A549 (cell line): Measurements from ENCODE around the gene IDI1. TPM values are rescaled to one million over a fixed set of nuclear protein-coding genes. Genes with fewer than 3 reads are reported as not detected.

Experiments used
- ATAC-seq, 2 experiments: fragments of 200-7000 bp in 1 of 2; fragments of >200 bp in 1 of 2; cut with Nextera tagmentation in 1 of 2; cut with Tn5 transposase in 1 of 2; 3 replicates each; pipeline versions ENCODE4 v1.8.0 to v1.9.1; 2018 to 2020; ENCODE audit warnings: mild to moderate bottlenecking in 1 of 2, moderate library complexity in 1 of 2
- CTCF ChIA-PET: fragments of 300-600 bp; sonication (Branson Sonifier 250); formaldehyde crosslinking; extraction: SDS; loops from one replicate; lab custom pipeline; 2021; ENCODE audit warnings: antibody characterized with exemption, inconsistent platforms; lab: Yijun Ruan, JAX
- POLR2A ChIA-PET: fragments of 350-600 bp; formaldehyde crosslinking; extraction: SDS; loops from one replicate; lab custom pipeline; 2021; ENCODE audit warnings: antibody characterized with exemption, inconsistent platforms; lab: Yijun Ruan, JAX
- DNase-seq, 2 experiments: peaks; one replicate each; pipeline versions ENCODE4 v3.0.0 to v3.0.0-alpha.2; 2011 to 2016; ENCODE audit warnings: low read depth in 1 of 2, low spot score in 1 of 2
- FAIRE-seq: peaks from 2 replicates; lab custom pipeline; 2011; peaks lifted over from hg19 to GRCh38; lab: Jason Lieb, UNC
- H3K27ac ChIP-seq, 2 experiments: fragments of >200 bp; sonication (Bioruptor Twin); formaldehyde crosslinking; 3 replicates each; pipeline ENCODE4 v1.5.1; 2016 to 2017
- H3K4me1 ChIP-seq: fragments of >200 bp; sonication (Bioruptor Twin); formaldehyde crosslinking; 3 replicates; pipeline ENCODE4 v1.6.1; 2016
- H3K4me2 ChIP-seq: fragments of >200 bp; sonication (Bioruptor Twin); formaldehyde crosslinking; 3 replicates; pipeline ENCODE4 v1.6.1; 2016
- H3K4me3 ChIP-seq: fragments of >200 bp; sonication (Bioruptor Twin); formaldehyde crosslinking; 3 replicates; pipeline ENCODE4 v1.5.1; 2016
- H3K9me3 ChIP-seq: fragments of >200 bp; sonication (Bioruptor Twin); formaldehyde crosslinking; 3 replicates; pipeline ENCODE4 v1.6.1; 2016
- ATOH8 ChIP-seq: fragments of 250-450 bp; sonication (Bioruptor Pico); IDR thresholded peaks from 2 replicates; pipeline ENCODE4 v1.5.0; 2020; ENCODE audit warnings: low read depth, mild to moderate bottlenecking, moderate library complexity
- BHLHE40 ChIP-seq: IDR thresholded peaks from 2 replicates; pipeline ENCODE4 v1.6.1; 2012; ENCODE audit warnings: low read depth, low read length, inconsistent platforms
- CBX2 ChIP-seq: fragments of 200-600 bp; sonication (generic); IDR thresholded peaks from 2 replicates; pipeline ENCODE4 v1.6.1; 2016; ENCODE audit warnings: low read depth, mild to moderate bottlenecking, borderline replicate concordance
- CBX8 ChIP-seq: fragments of 200-600 bp; sonication (generic); IDR thresholded peaks from 2 replicates; pipeline ENCODE4 v1.6.1; 2016
- CHD2 ChIP-seq: fragments of 150-350 bp; IDR thresholded peaks from 2 replicates; pipeline ENCODE4 v1.6.1; 2014; ENCODE audit warnings: low read length; ENCODE audit not compliant: partially characterized antibody
- CHD4 ChIP-seq: fragments of 200-600 bp; sonication (generic); IDR thresholded peaks from 2 replicates; pipeline ENCODE4 v1.6.1; 2016; ENCODE audit warnings: antibody characterized with exemption, mild to moderate bottlenecking, borderline replicate concordance
- CTCF ChIP-seq: fragments of >200 bp; sonication (Bioruptor Twin); formaldehyde crosslinking; IDR thresholded peaks from 3 replicates; pipeline ENCODE4 v1.5.1; 2016
- EHF ChIP-seq: fragments of 250-450 bp; sonication (Bioruptor Pico); IDR thresholded peaks from 2 replicates; pipeline ENCODE4 v1.5.0; 2020; ENCODE audit warnings: mild to moderate bottlenecking
- EHMT2 ChIP-seq: fragments of 200-600 bp; sonication (generic); IDR thresholded peaks from 2 replicates; pipeline ENCODE4 v1.6.1; 2016; ENCODE audit warnings: antibody characterized with exemption, low read depth, mild to moderate bottlenecking, moderate library complexity
- EP300 ChIP-seq, 2 experiments: fragments of >200 bp; sonication (Bioruptor Twin); formaldehyde crosslinking; IDR thresholded peaks; 2 replicates in 1 of 2; 3 replicates in 1 of 2; pipeline ENCODE4 v1.6.1; 2016 to 2017
- FOSB ChIP-seq: fragments of 250-450 bp; sonication (Bioruptor Pico); IDR thresholded peaks from 2 replicates; pipeline ENCODE4 v1.5.0; 2020; ENCODE audit warnings: mild to moderate bottlenecking, moderate library complexity
- FOXS1 ChIP-seq: fragments of 250-450 bp; sonication (Bioruptor Pico); IDR thresholded peaks from 2 replicates; pipeline ENCODE4 v1.5.0; 2020; ENCODE audit warnings: mild to moderate bottlenecking, moderate library complexity
- HDAC2 ChIP-seq: fragments of 200-600 bp; sonication (generic); IDR thresholded peaks from 2 replicates; pipeline ENCODE4 v1.6.1; 2016
- HOXB5 ChIP-seq: fragments of 250-450 bp; sonication (Bioruptor Pico); IDR thresholded peaks from 2 replicates; pipeline ENCODE4 v1.5.0; 2020; ENCODE audit warnings: mild to moderate bottlenecking, moderate library complexity
- JUNB ChIP-seq: fragments of >200 bp; sonication (Bioruptor Twin); formaldehyde crosslinking; IDR thresholded peaks from 2 replicates; pipeline ENCODE4 v1.6.1; 2016
- MAFK ChIP-seq: fragments of 450-650 bp; IDR thresholded peaks from 2 replicates; pipeline ENCODE4 v1.6.1; 2014; ENCODE audit not compliant: partially characterized antibody
- MYC ChIP-seq: IDR thresholded peaks from 2 replicates; pipeline ENCODE4 v1.6.1; 2012; ENCODE audit warnings: mild to moderate bottlenecking, inconsistent platforms, low read length, improper control_type of control experiment, borderline replicate concordance
- NPAS2 ChIP-seq: fragments of 250-450 bp; sonication (Bioruptor Pico); IDR thresholded peaks from 2 replicates; pipeline ENCODE4 v1.8.0; 2022; ENCODE audit warnings: mild to moderate bottlenecking, moderate library complexity, borderline replicate concordance
- REST ChIP-seq: fragments of 200-600 bp; sonication (generic); IDR thresholded peaks from 2 replicates; pipeline ENCODE4 v1.6.1; 2016; ENCODE audit warnings: antibody characterized with exemption, mild to moderate bottlenecking, moderate library complexity
- SMC3 ChIP-seq: fragments of >200 bp; sonication (Bioruptor Twin); formaldehyde crosslinking; IDR thresholded peaks from 3 replicates; pipeline ENCODE4 v1.6.1; 2018; ENCODE audit warnings: inconsistent platforms
- SREBF2 ChIP-seq: fragments of 450-650 bp; IDR thresholded peaks from 2 replicates; pipeline ENCODE4 v1.6.1; 2014; ENCODE audit warnings: mild to moderate bottlenecking, moderate library complexity
- ZC3H11A ChIP-seq: fragments of 450-650 bp; IDR thresholded peaks from 2 replicates; pipeline ENCODE4 v1.6.1; 2014; ENCODE audit warnings: antibody characterized with exemption, mild to moderate bottlenecking
- WGBS: methylation state at CpG from one replicate; pipeline ENCODE4 v1.1.6; 2017; ENCODE audit errors: missing lambda C conversion rate; 5-methylcytosine and 5-hydroxymethylcytosine counted together
- polyA plus RNA-seq, 4 experiments: library from polyadenylated mRNA; depleted of rRNA in 3 of 4; stranded (reverse); fragments of >200 nt; fragmentation: RNase III in 1 of 4; extraction: RNeasy Plus Mini Kit Qiagen cat#74134 plus additional on column Dnase treatment in 1 of 4; gene quantifications; 2 replicates in 3 of 4; 3 replicates in 1 of 4; pipeline ENCODE4 v1.2.3, GENCODE V29; 2011 to 2017

Gene IDI1
- polyA plus RNA-seq, 2 of the 4 experiments (the other 2 are of a cell fraction): 55.8 to 65.0 TPM

- Histone ChIP-seq H3K9me3 (no peaks in the 10 kb centered on the region), H3K27ac (peak overlapping the region; percentile 90 to 91), H3K4me2 (peak overlapping the region; percentile 90), H3K4me3 (peak overlapping the region; percentile 88), H3K4me1 (peaks cover 22% of the 10 kb centered on the region)
- POLR2A ChIA-PET: interaction anchor here (1.0 to 3.1 kb wide), 5 partner anchors 11 to 60 kb away, joined by 3 to 23 read pairs (median 3); partner anchors contain the start of gene GTPBP4
- FAIRE-seq (no peak), DNase-seq (no peak), ATAC-seq (no peak)
- CTCF ChIA-PET: interaction anchor here (0.8 to 1.3 kb wide), 3 partner anchors 11 to 44 kb away, joined by 3 to 6 read pairs (median 4); no protein-coding TSS in a partner anchor
- TF ChIP-seq CTCF: no peak
- no peak for TF ChIP-seq ATOH8 (CRISPR knock-in tag)
- no peak for TF ChIP-seq EHMT2
- no peak for TF ChIP-seq EP300 (IDR thresholded peaks at IDR 0.05)
- TF ChIP-seq MYC: no peak
- TF ChIP-seq SREBF2: no peak
- TF ChIP-seq HOXB5 (CRISPR knock-in tag): no peak
- no peak for TF ChIP-seq CBX8
- no peak for TF ChIP-seq SMC3
- TF ChIP-seq MAFK: no peak
- TF ChIP-seq BHLHE40: no peak
- no peak for TF ChIP-seq EHF (CRISPR knock-in tag)
- no peak for TF ChIP-seq ZC3H11A
- TF ChIP-seq REST: no peak
- no peak for TF ChIP-seq HDAC2
- no peak for TF ChIP-seq NPAS2 (CRISPR knock-in tag)
- TF ChIP-seq CHD2: no peak
- TF ChIP-seq FOSB (CRISPR knock-in tag): no peak
- WGBS: 10% methylated on average over 15 of the region's 15 CpGs
Observed at GRCh38 chr10:1047937-1048336, 982 bp downstream of the IDI1 start.

GRCh38 chr10:1045415-1045814, 3.5 kb downstream of the IDI1 start:
- DNase-seq: no peak
- no peak overlapping the region for H3K27ac ChIP-seq
- TF ChIP-seq CHD4: no peak
- TF ChIP-seq SMC3: no peak
- TF ChIP-seq CHD2: no peak
- no peak for TF ChIP-seq FOXS1 (CRISPR knock-in tag)
- TF ChIP-seq JUNB: no peak
- no peak for TF ChIP-seq CTCF
- TF ChIP-seq CBX2: no peak
- TF ChIP-seq, all 56 proteins: peak for 0
- Histone ChIP-seq H3K4me2 (no peak overlapping the region), H3K4me3 (no peak overlapping the region), H3K9me3 (no peaks in the 10 kb centered on the region), H3K4me1 (peaks cover 8% of the 10 kb centered on the region)
- FAIRE-seq: no peak
- CTCF ChIA-PET: interaction anchor here (1.0 kb wide), 1 partner anchor 9 kb away, joined by 3 read pairs; no protein-coding TSS in a partner anchor
- POLR2A ChIA-PET: no interaction called here
- 85% methylated on average over 6 of the region's 6 CpGs for WGBS
- no peak for ATAC-seq
